Liver (tissue), 9 donors: ENCODE measurements around the gene DAGLA. TPM values are rescaled to one million over a fixed set of nuclear protein-coding genes. Genes with fewer than 3 reads are reported as not detected.

ENCODE experiments used
- DNase-seq: peaks from one replicate; pipeline ENCODE4 v3.0.0-alpha.2; 2017; ENCODE audit warnings: low spot score
- H3K27ac ChIP-seq, 2 donors: one replicate each; pipeline ENCODE4 v1.7.0; 2013; ENCODE audit warnings: inconsistent platforms in 2 of 2, low read length in 2 of 2, control low read depth in 1 of 2, low read depth in 1 of 2, mild to moderate bottlenecking in 1 of 2
- H3K27me3 ChIP-seq, 4 donors: one replicate each; pipeline versions ENCODE4 v1.6.1 to v1.7.0; 2013; ENCODE audit warnings: low read length in 3 of 4, inconsistent platforms in 1 of 4, mild to moderate bottlenecking in 1 of 4, moderate library complexity in 1 of 4; ENCODE audit not compliant: control insufficient read depth in 4 of 4, insufficient read depth in 4 of 4
- H3K36me3 ChIP-seq, 4 donors: one replicate each; pipeline versions ENCODE4 v1.6.1 to v1.7.0; 2013; ENCODE audit warnings: low read length in 3 of 4, mild to moderate bottlenecking in 3 of 4, low read depth in 1 of 4, moderate library complexity in 1 of 4; ENCODE audit not compliant: control insufficient read depth in 4 of 4, insufficient read depth in 3 of 4
- H3K4me1 ChIP-seq, 4 donors: one replicate each; pipeline versions ENCODE4 v1.6.1 to v1.7.0; 2013; ENCODE audit warnings: low read length in 3 of 4, mild to moderate bottlenecking in 3 of 4, moderate library complexity in 1 of 4; ENCODE audit not compliant: control insufficient read depth in 4 of 4, insufficient read depth in 4 of 4
- H3K4me3 ChIP-seq, 3 donors: one replicate each; pipeline versions ENCODE4 v1.6.1 to v1.7.0; 2013; ENCODE audit warnings: low read length in 3 of 3, control low read depth in 1 of 3, low read depth in 1 of 3, mild to moderate bottlenecking in 1 of 3
- H3K9ac ChIP-seq, 2 donors: one replicate each; pipeline ENCODE4 v1.7.0; 2013; ENCODE audit warnings: low read length in 2 of 2, mild to moderate bottlenecking in 2 of 2, moderate library complexity in 2 of 2, control low read depth in 1 of 2, low read depth in 1 of 2
- H3K9me3 ChIP-seq, 4 donors: one replicate each; pipeline versions ENCODE4 v1.6.1 to v1.7.0; 2013; ENCODE audit warnings: low read length in 3 of 4; ENCODE audit not compliant: control insufficient read depth in 4 of 4
- ATF3 ChIP-seq: IDR thresholded peaks from 2 replicates; pipeline ENCODE4 v1.6.1; 2016; ENCODE audit warnings: antibody characterized with exemption
- CTCF ChIP-seq: fragments of 150-350 bp; IDR thresholded peaks from 2 replicates; pipeline ENCODE4 v1.5.1; 2017; ENCODE audit warnings: improper control_type of control experiment, low read depth, low read length; ENCODE audit not compliant: missing input control
- EGR1 ChIP-seq, 2 donors: IDR thresholded peaks; 2 replicates each; pipeline ENCODE4 v1.6.1; 2016 to 2018; ENCODE audit warnings: antibody characterized with exemption in 2 of 2, low read depth in 2 of 2
- FOXA1 ChIP-seq: IDR thresholded peaks from 2 replicates; pipeline ENCODE4 v1.6.1; 2016; ENCODE audit warnings: antibody characterized with exemption
- GABPA ChIP-seq, 2 donors: IDR thresholded peaks in 1 of 2; conservative IDR thresholded peaks in 1 of 2; 2 replicates each; pipeline ENCODE4 v1.6.1; 2016; ENCODE audit warnings: antibody characterized with exemption in 2 of 2, mild to moderate bottlenecking in 1 of 2, moderate library complexity in 1 of 2
- HNF4A ChIP-seq, 2 donors: conservative IDR thresholded peaks; 2 replicates each; pipeline ENCODE4 v1.6.1; 2016; ENCODE audit warnings: antibody characterized with exemption in 2 of 2, mild to moderate bottlenecking in 2 of 2
- HNF4G ChIP-seq: IDR thresholded peaks from 2 replicates; pipeline ENCODE4 v1.6.1; 2016; ENCODE audit warnings: antibody characterized with exemption
- MAX ChIP-seq: IDR thresholded peaks from 2 replicates; pipeline ENCODE4 v1.6.1; 2016; ENCODE audit warnings: antibody characterized with exemption
- RAD21 ChIP-seq, 2 donors: IDR thresholded peaks; 2 replicates each; pipeline ENCODE4 v1.6.1; 2016; ENCODE audit warnings: antibody characterized with exemption in 2 of 2, mild to moderate bottlenecking in 2 of 2
- RXRA ChIP-seq, 2 donors: IDR thresholded peaks; 2 replicates each; pipeline ENCODE4 v1.6.1; 2017 to 2018; ENCODE audit warnings: antibody characterized with exemption in 2 of 2, mild to moderate bottlenecking in 1 of 2
- SP1 ChIP-seq: IDR thresholded peaks from 2 replicates; pipeline ENCODE4 v1.6.1; 2018; ENCODE audit warnings: antibody characterized with exemption, mild to moderate bottlenecking
- TAF1 ChIP-seq: conservative IDR thresholded peaks from 2 replicates; pipeline ENCODE4 v1.6.1; 2016; ENCODE audit warnings: antibody characterized with exemption, mild to moderate bottlenecking
- YY1 ChIP-seq: IDR thresholded peaks from 2 replicates; pipeline ENCODE4 v1.6.1; 2016; ENCODE audit warnings: antibody characterized with exemption, mild to moderate bottlenecking
- WGBS: extraction: QIAGEN DNeasy Blood & Tissue Kit; methylation state at CpG from one replicate; pipeline ENCODE4 v1.1.7; 2013; 5-methylcytosine and 5-hydroxymethylcytosine counted together
- polyA plus RNA-seq, 2 donors: library from polyadenylated mRNA; stranded (reverse) in 1 of 2; unstranded in 1 of 2; fragments of 200-250 nt in 1 of 2; fragments of >200 nt in 1 of 2; fragmentation: Nextera tagmentation in 1 of 2; extraction: Ambion mirVana in 1 of 2; gene quantifications; one replicate each; pipeline versions ENCODE4 v1.2.1 to v1.2.3, GENCODE V29; 2013 to 2015
- total RNA-seq, 2 donors: library from RNA; depleted of rRNA; stranded (reverse); fragments of >200 nt; gene quantifications; one replicate each; pipeline ENCODE4 v1.2.3, GENCODE V29; 2014
- TF ChIP-seq, protein P1 (sequence below): IDR thresholded peaks from 2 replicates; pipeline ENCODE4 v1.6.1; 2016; ENCODE audit warnings: antibody characterized with exemption
- donor health status: healthy.
- donor health status: healthy.
- donor health status: healthy.
- donor health status: healthy.
- donor health status: healthy.

DAGLA gene
- total and polyA plus RNA-seq, 4 donors = 0.13 to 0.84 (median 0.60) TPM

- no peak overlapping the region for H3K4me3 ChIP-seq
- no peaks in the 10 kb centered on the region for H3K9me3 ChIP-seq
- no peaks in the 10 kb centered on the region for H3K27me3 ChIP-seq
- DNase-seq = no peak
- H3K9ac ChIP-seq = no peak overlapping the region
- H3K4me1 ChIP-seq = no peaks in the 10 kb centered on the region
- TF ChIP-seq RXRA (IDR thresholded peaks at IDR 0.05) = no peak
- no peak for TF ChIP-seq HNF4G
- no peak for TF ChIP-seq CTCF
- no peak for TF ChIP-seq SP1
- no peak for TF ChIP-seq FOXA1
- no peak for TF ChIP-seq YY1
- TF ChIP-seq, protein P1, sequence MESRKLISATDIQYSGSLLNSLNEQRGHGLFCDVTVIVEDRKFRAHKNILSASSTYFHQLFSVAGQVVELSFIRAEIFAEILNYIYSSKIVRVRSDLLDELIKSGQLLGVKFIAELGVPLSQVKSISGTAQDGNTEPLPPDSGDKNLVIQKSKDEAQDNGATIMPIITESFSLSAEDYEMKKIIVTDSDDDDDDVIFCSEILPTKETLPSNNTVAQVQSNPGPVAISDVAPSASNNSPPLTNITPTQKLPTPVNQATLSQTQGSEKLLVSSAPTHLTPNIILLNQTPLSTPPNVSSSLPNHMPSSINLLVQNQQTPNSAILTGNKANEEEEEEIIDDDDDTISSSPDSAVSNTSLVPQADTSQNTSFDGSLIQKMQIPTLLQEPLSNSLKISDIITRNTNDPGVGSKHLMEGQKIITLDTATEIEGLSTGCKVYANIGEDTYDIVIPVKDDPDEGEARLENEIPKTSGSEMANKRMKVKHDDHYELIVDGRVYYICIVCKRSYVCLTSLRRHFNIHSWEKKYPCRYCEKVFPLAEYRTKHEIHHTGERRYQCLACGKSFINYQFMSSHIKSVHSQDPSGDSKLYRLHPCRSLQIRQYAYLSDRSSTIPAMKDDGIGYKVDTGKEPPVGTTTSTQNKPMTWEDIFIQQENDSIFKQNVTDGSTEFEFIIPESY = no peak
- no peak for TF ChIP-seq ATF3
- TF ChIP-seq RAD21 (IDR thresholded peaks at IDR 0.05) = no peak
- H3K27ac ChIP-seq = no peak overlapping the region
- no peaks in the 10 kb centered on the region for H3K36me3 ChIP-seq
- 78% methylated on average over 23 of the region's 23 CpGs for WGBS
Measured at GRCh38 chr11:61737636-61738386, 57.6 kb downstream of the DAGLA start.

- TF ChIP-seq SP1 (no peak), EGR1 (IDR thresholded peaks at IDR 0.05; ENCODE audit: low read depth in 2 of 2) (no peak), CTCF (no peak), FOXA1 (no peak), HNF4G (no peak), YY1 (no peak), GABPA (IDR thresholded peaks at IDR 0.05 in 1 of 2, conservative IDR thresholded peaks at IDR 0.05 in 1 of 2) (no peak), RXRA (IDR thresholded peaks at IDR 0.05) (no peak), TAF1 (no peak), ATF3 (no peak), HNF4A (conservative IDR thresholded peaks at IDR 0.05) (no peak), RAD21 (IDR thresholded peaks at IDR 0.05) (no peak), MAX (no peak)
- TF ChIP-seq, protein P1 = no peak
- H3K9ac ChIP-seq = no peak overlapping the region
- no peak overlapping the region for H3K4me3 ChIP-seq
- no peaks in the 10 kb centered on the region for H3K9me3 ChIP-seq
- no peaks in the 10 kb centered on the region for H3K27me3 ChIP-seq
- no peak overlapping the region for H3K27ac ChIP-seq
- WGBS = 87% methylated on average over 7 of the region's 7 CpGs
- H3K36me3 ChIP-seq = no peaks in the 10 kb centered on the region
- no peak for DNase-seq
- H3K4me1 ChIP-seq = no peaks in the 10 kb centered on the region
Measured at GRCh38 chr11:61738776-61739175, 58.6 kb downstream of the DAGLA start.
